Stimulated activated naive B cell treated with anti-CD40 and anti-IgM and Interleukin-4, amounts not matched to agents 10 μg/mL and 1 μg/mL and 100 μg/mL, for 72 hours (primary cell): ENCODE results near the gene MTX1.

Experiments
- ATAC-seq, 2 donors: fragments of 150-1000 bp; cut with Tn5 transposase; replicated peaks; 2 replicates each; pipeline ENCODE4 v1.10.0; 2021; ENCODE audit warnings: moderate library complexity in 1 of 2
- DNase-seq: peaks from one replicate; pipeline ENCODE4 v3.0.0; 2021
- H3K27ac Mint-ChIP-seq: one replicate; pipeline ENCODE4 v1.8.0; 2022; ENCODE audit warnings: mild to moderate bottlenecking, mixed read lengths
- H3K27me3 Mint-ChIP-seq, 2 donors: one replicate each; pipeline ENCODE4 v1.8.0; 2022; ENCODE audit warnings: mixed read lengths in 2 of 2
- H3K36me3 Mint-ChIP-seq, 2 donors: one replicate each; pipeline ENCODE4 v1.8.0; 2022; ENCODE audit warnings: mixed read lengths in 2 of 2, mild to moderate bottlenecking in 1 of 2
- H3K4me1 Mint-ChIP-seq, 2 donors: one replicate each; pipeline ENCODE4 v1.8.0; 2022; ENCODE audit warnings: mixed read lengths in 2 of 2, mild to moderate bottlenecking in 1 of 2
- H3K4me3 Mint-ChIP-seq, 2 donors: one replicate each; pipeline ENCODE4 v1.8.0; 2022; ENCODE audit warnings: mild to moderate bottlenecking in 2 of 2, mixed read lengths in 2 of 2, moderate library complexity in 1 of 2
- H3K9me3 Mint-ChIP-seq, 2 donors: one replicate each; pipeline ENCODE4 v1.8.0; 2022; ENCODE audit warnings: mixed read lengths in 2 of 2, mild to moderate bottlenecking in 1 of 2

The MTX1 gene

GRCh38 chr1:155170806-155171205, 37.7 kb upstream of the MTX1 start:
- DNase-seq = no peak
- Mint-ChIP-seq H3K27ac (no peak overlapping the region), H3K4me1 (peaks cover 38 to 61% of the 10 kb centered on the region in 2 donors)

GRCh38 chr1:155171836-155172731, 36.4 kb upstream of the MTX1 start:
- peaks cover 0 to 5% of the 10 kb centered on the region in 2 donors for H3K27me3 Mint-ChIP-seq
- H3K9me3 Mint-ChIP-seq = no peaks in the 10 kb centered on the region
- peak; percentile 32 to 39 for ATAC-seq
- H3K4me1 Mint-ChIP-seq = peaks cover 42 to 64% of the 10 kb centered on the region in 2 donors
- DNase-seq = no peak
- H3K36me3 Mint-ChIP-seq = peaks cover 16 to 21% of the 10 kb centered on the region in 2 donors
- peak overlapping the region; percentile 98 for H3K27ac Mint-ChIP-seq
- peak overlapping the region; percentile 93 to 99 for H3K4me3 Mint-ChIP-seq

More at GRCh38 chr1:155170806-155171205, 37.7 kb upstream of the MTX1 start:
- ATAC-seq = no peak
- H3K36me3 Mint-ChIP-seq = peaks cover 16 to 21% of the 10 kb centered on the region in 2 donors
- no peaks in the 10 kb centered on the region for H3K9me3 Mint-ChIP-seq
- H3K4me3 Mint-ChIP-seq = no peak overlapping the region
- H3K27me3 Mint-ChIP-seq = peaks cover 0 to 5% of the 10 kb centered on the region in 2 donors

- peak; percentile 87 to 88 for ATAC-seq
- Mint-ChIP-seq H3K27me3 (peaks cover 0 to 5% of the 10 kb centered on the region in 2 donors), H3K27ac (peak within 1 kb of the TSS; percentile 98), H3K9me3 (no peaks in the 10 kb centered on the region), H3K4me1 (peaks cover 37 to 58% of the 10 kb centered on the region in 2 donors), H3K4me3 (peak within 1 kb of the TSS; percentile 93 to 99), H3K36me3 (peaks cover 20 to 25% of the 10 kb centered on the region in 2 donors)
- peak; percentile 94 for DNase-seq
These were observed 35.6 kb upstream of the MTX1 start, which contains the start of gene KRTCAP2 for GRCh38 chr1:155172732-155173477. KRTCAP2 (minus strand) TSS chr1:155173304; CDS start chr1:155173224, 80 bp downstream.

- peaks cover 35 to 54% of the 10 kb centered on the region in 2 donors for H3K4me1 Mint-ChIP-seq
- peak; percentile 27 to 44 for ATAC-seq
These were observed 34.8 kb upstream of the MTX1 start, which contains the start of gene TRIM46 for GRCh38 chr1:155173478-155174323. TRIM46 (plus strand) TSS chr1:155173849; CDS start chr1:155173967, 118 bp downstream.

GRCh38 chr1:155174324-155175280, 33.9 kb upstream of the MTX1 start:
- H3K27me3 Mint-ChIP-seq = peaks cover 0 to 5% of the 10 kb centered on the region in 2 donors
- H3K4me1 Mint-ChIP-seq = peaks cover 34 to 54% of the 10 kb centered on the region in 2 donors
- peak overlapping the region; percentile 66 for H3K27ac Mint-ChIP-seq
- no peaks in the 10 kb centered on the region for H3K9me3 Mint-ChIP-seq
- H3K36me3 Mint-ChIP-seq = peaks cover 15 to 26% of the 10 kb centered on the region in 2 donors
- ATAC-seq (no peak), DNase-seq (no peak)
- peak overlapping the region; percentile 93 to 99 for H3K4me3 Mint-ChIP-seq

More at GRCh38 chr1:155173478-155174323, 34.8 kb upstream of the MTX1 start, which contains the start of gene TRIM46:
- Mint-ChIP-seq H3K9me3 (no peaks in the 10 kb centered on the region), H3K27ac (peak within 1 kb of the TSS; percentile 98), H3K36me3 (peaks cover 20 to 26% of the 10 kb centered on the region in 2 donors), H3K27me3 (peaks cover 0 to 5% of the 10 kb centered on the region in 2 donors), H3K4me3 (peak within 1 kb of the TSS; percentile 93 to 99)
- peak; percentile 49 for DNase-seq

GRCh38 chr1:155175281-155175926, 33.1 kb upstream of the MTX1 start:
- H3K27me3 Mint-ChIP-seq = peaks cover 0 to 5% of the 10 kb centered on the region in 2 donors
- H3K4me3 Mint-ChIP-seq = no peak overlapping the region
- H3K36me3 Mint-ChIP-seq = peaks cover 10 to 21% of the 10 kb centered on the region in 2 donors
- DNase-seq (no peak), ATAC-seq (no peak)
- no peak overlapping the region for H3K27ac Mint-ChIP-seq
- H3K9me3 Mint-ChIP-seq = no peaks in the 10 kb centered on the region
- peaks cover 33 to 54% of the 10 kb centered on the region in 2 donors for H3K4me1 Mint-ChIP-seq

- ATAC-seq = no peak
- H3K27ac Mint-ChIP-seq = no peak overlapping the region
- H3K27me3 Mint-ChIP-seq = peaks cover 0 to 5% of the 10 kb centered on the region in 2 donors
- H3K36me3 Mint-ChIP-seq = peaks cover 9 to 19% of the 10 kb centered on the region in 2 donors
- H3K4me3 Mint-ChIP-seq = no peak overlapping the region
- H3K4me1 Mint-ChIP-seq = peaks cover 33 to 54% of the 10 kb centered on the region in 2 donors
- H3K9me3 Mint-ChIP-seq = no peaks in the 10 kb centered on the region
- DNase-seq = no peak
These were observed 32.5 kb upstream of the MTX1 start for GRCh38 chr1:155175927-155176371.

- Mint-ChIP-seq H3K9me3 (no peaks in the 10 kb centered on the region), H3K27ac (no peak overlapping the region), H3K4me3 (no peak overlapping the region), H3K4me1 (peaks cover 33 to 48% of the 10 kb centered on the region in 2 donors), H3K36me3 (peaks cover 10 to 19% of the 10 kb centered on the region in 2 donors), H3K27me3 (peaks cover 0 to 5% of the 10 kb centered on the region in 2 donors)
- peak; percentile 49 to 52 for ATAC-seq
- peak; percentile 67 for DNase-seq
These were observed 31.9 kb upstream of the MTX1 start for GRCh38 chr1:155176544-155177071.

GRCh38 chr1:155177192-155177917, 31.1 kb upstream of the MTX1 start:
- Mint-ChIP-seq H3K27ac (no peak overlapping the region), H3K4me3 (no peak overlapping the region), H3K36me3 (peaks cover 12 to 15% of the 10 kb centered on the region in 2 donors), H3K4me1 (peaks cover 29 to 40% of the 10 kb centered on the region in 2 donors), H3K27me3 (peaks cover 0 to 5% of the 10 kb centered on the region in 2 donors), H3K9me3 (no peaks in the 10 kb centered on the region)
- DNase-seq (no peak), ATAC-seq (no peak)

- Mint-ChIP-seq H3K36me3 (peaks cover 12 to 15% of the 10 kb centered on the region in 2 donors), H3K4me3 (no peak overlapping the region), H3K27ac (no peak overlapping the region), H3K4me1 (peaks cover 27 to 35% of the 10 kb centered on the region in 2 donors), H3K27me3 (peaks cover 0 to 5% of the 10 kb centered on the region in 2 donors), H3K9me3 (no peaks in the 10 kb centered on the region)
- ATAC-seq = no peak
- DNase-seq = no peak
These were observed 30.6 kb upstream of the MTX1 start for GRCh38 chr1:155177918-155178281.

GRCh38 chr1:155178441-155179111, 29.9 kb upstream of the MTX1 start:
- Mint-ChIP-seq H3K4me1 (peaks cover 25 to 29% of the 10 kb centered on the region in 2 donors), H3K27me3 (peaks cover 0 to 5% of the 10 kb centered on the region in 2 donors), H3K27ac (no peak overlapping the region), H3K4me3 (no peak overlapping the region), H3K9me3 (no peaks in the 10 kb centered on the region), H3K36me3 (peaks cover 9 to 15% of the 10 kb centered on the region in 2 donors)
- DNase-seq (no peak), ATAC-seq (no peak)
